ENCODE results near the gene CFAP61. TPM values are rescaled to one million over a fixed set of nuclear protein-coding genes. Genes with fewer than 3 reads are reported as not detected.
"Not testable (repeated sequence)": the region's sequence is repeated elsewhere in the genome, so short reads cannot be mapped to it uniquely, and the experiment has no call there.

Gene CFAP61
- total RNA-seq, 5 donors from 2014 or later (not counting 1 experiment from before 2014, with no cell fraction given), result not detected

DNA sequence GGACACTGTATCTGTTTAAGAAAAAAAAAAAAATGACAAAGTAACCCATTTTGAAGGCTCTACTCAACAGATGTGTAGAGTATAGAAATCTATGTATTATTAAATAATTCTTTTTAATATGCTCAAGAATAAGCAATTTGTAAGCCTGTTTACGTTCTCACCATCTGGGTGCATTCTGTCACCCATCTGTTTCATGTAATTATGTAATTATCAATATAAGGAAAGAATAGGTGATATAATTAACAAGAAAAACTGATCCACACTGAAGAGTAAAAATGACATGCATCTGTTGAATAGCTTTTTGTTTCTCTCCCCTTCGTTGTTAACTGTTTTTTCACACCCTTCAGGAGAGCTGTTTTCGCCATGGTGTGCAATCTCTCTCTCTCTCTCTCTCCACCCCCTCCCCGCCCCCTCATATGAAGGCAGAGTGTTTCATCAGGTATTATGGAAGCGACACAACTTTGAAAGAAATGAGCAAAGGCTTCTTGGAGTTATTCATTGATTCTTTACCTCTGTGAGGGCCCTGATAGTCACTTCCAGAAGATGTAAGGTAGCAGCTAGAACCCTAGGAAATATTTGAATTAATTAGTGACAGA, 161.3 kb downstream of the CFAP61 start:
- CTCF ChIA-PET, result no interaction called here
- no peak overlapping the region for H3K27ac Mint-ChIP-seq

GRCh38 chr20:20214757-20215275, 162.5 kb downstream of the CFAP61 start:
- DNase-seq (no peak), ATAC-seq (replicated peaks in 1 of 4) (no peak)
- Histone ChIP-seq H3K4me3 (ENCODE audit: control insufficient read depth in 1 of 2, extremely low read depth in 1 of 2, low read length in 1 of 2) (no peak overlapping the region), H3K4me1 (ENCODE audit: control insufficient read depth in 1 of 2, extremely low read depth in 1 of 2, insufficient read depth in 2 of 2, low read length in 2 of 2) (no peaks in the 10 kb centered on the region), H3K27me3 (replicated peaks in 1 of 2; ENCODE audit: control insufficient read depth in 2 of 2, extremely low read depth in 1 of 2, insufficient read depth in 2 of 2, low read length in 1 of 2) (peaks cover 2 to 9% of the 10 kb centered on the region in 2 experiments), H3K36me3 (ENCODE audit: control insufficient read depth in 2 of 2, extremely low read depth in 1 of 2, insufficient read depth in 1 of 2, low read length in 1 of 2) (no peaks in the 10 kb centered on the region), H3K9me3 (no peaks in the 10 kb centered on the region), H3K27ac (ENCODE audit: low read length) (no peak overlapping the region)
- no peaks in the 10 kb centered on the region for H3K4me1 Mint-ChIP-seq
- POLR2A ChIA-PET, result no interaction called here
- H3K36me3 Mint-ChIP-seq, result no peaks in the 10 kb centered on the region
- WGBS (ENCODE audit: insufficient coverage), result 31% methylated on average over 2 of the region's 7 CpGs
- H3K9me3 Mint-ChIP-seq, result peaks cover 0 to 9% (median 8%) of the 10 kb centered on the region in 3 donors
- no peak overlapping the region for H3K27ac Mint-ChIP-seq
- peaks cover 8 to 26% of the 10 kb centered on the region in 2 donors for H3K27me3 Mint-ChIP-seq
- no peak overlapping the region for H3K4me3 Mint-ChIP-seq
- CTCF ChIA-PET, result no interaction called here

More for the DNA sequence above, 161.3 kb downstream of the CFAP61 start:
- H3K9me3 ChIP-seq, result no peaks in the 10 kb centered on the region
- no peaks in the 10 kb centered on the region for H3K36me3 ChIP-seq (ENCODE audit: control insufficient read depth in 2 of 2, extremely low read depth in 1 of 2, insufficient read depth in 1 of 2, low read length in 1 of 2)
- H3K27ac ChIP-seq (ENCODE audit: low read length), result no peak overlapping the region
- Mint-ChIP-seq H3K9me3 (peaks cover 0 to 9% (median 2%) of the 10 kb centered on the region in 3 donors), H3K4me3 (no peak overlapping the region), H3K36me3 (no peaks in the 10 kb centered on the region), H3K27me3 (peaks cover 8 to 26% of the 10 kb centered on the region in 2 donors), H3K4me1 (no peaks in the 10 kb centered on the region)
- no CpG with 5 or more reads among the region's 5 CpGs for WGBS (ENCODE audit: insufficient coverage)
- H3K27me3 ChIP-seq (replicated peaks in 1 of 2; ENCODE audit: control insufficient read depth in 2 of 2, extremely low read depth in 1 of 2, insufficient read depth in 2 of 2, low read length in 1 of 2), result peaks cover 2 to 13% of the 10 kb centered on the region in 2 experiments
- no peak overlapping the region for H3K4me3 ChIP-seq (ENCODE audit: control insufficient read depth in 1 of 2, extremely low read depth in 1 of 2, low read length in 1 of 2)
- DNase-seq, result no peak
- no peaks in the 10 kb centered on the region for H3K4me1 ChIP-seq (ENCODE audit: control insufficient read depth in 1 of 2, extremely low read depth in 1 of 2, insufficient read depth in 2 of 2, low read length in 2 of 2)
- POLR2A ChIA-PET, result no interaction called here
- no peak for ATAC-seq (replicated peaks in 1 of 4)

DNA sequence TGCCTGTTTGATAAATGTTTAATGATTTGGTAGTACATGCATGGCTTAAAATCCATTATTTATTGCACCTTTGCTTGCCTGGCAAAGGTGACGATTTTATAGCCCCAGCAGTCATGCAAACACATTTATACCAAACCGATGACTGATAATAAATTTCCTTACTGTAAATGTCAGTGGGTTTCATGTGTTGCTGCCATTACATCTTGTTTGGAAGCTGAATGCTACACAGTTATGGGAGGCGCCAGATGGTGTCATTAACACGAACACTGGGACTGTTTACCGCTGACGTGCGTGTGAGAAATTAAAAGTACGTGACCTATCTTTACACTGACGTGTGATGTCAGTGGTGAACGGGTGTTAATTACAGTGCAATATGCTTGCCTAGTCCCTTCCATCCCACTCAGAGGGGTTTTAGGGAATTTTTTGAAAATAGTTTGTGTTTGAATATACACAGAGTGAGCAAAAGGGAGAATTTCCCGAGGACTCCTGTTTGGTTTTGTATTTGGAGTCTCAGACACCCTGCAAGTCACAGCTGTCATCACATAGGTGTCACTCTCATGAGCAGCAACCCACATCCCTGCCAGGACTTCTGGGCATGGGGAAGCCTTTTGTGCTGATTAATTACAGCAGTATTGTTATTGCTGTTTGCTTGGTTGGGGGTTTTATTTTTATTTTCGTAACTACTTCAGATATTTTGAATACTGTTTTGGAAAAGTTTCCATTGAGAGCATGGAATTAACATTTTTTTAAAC, 163.8 kb downstream of the CFAP61 start:
- POLR2A ChIA-PET, result no interaction called here
- no peaks in the 10 kb centered on the region for H3K36me3 Mint-ChIP-seq
- H3K4me1 Mint-ChIP-seq, result no peaks in the 10 kb centered on the region
- Histone ChIP-seq H3K9me3 (no peaks in the 10 kb centered on the region), H3K27me3 (replicated peaks in 1 of 2; ENCODE audit: control insufficient read depth in 2 of 2, extremely low read depth in 1 of 2, insufficient read depth in 2 of 2, low read length in 1 of 2) (peaks cover 2 to 11% of the 10 kb centered on the region in 2 experiments), H3K36me3 (ENCODE audit: control insufficient read depth in 2 of 2, extremely low read depth in 1 of 2, insufficient read depth in 1 of 2, low read length in 1 of 2) (no peaks in the 10 kb centered on the region), H3K4me3 (ENCODE audit: control insufficient read depth in 1 of 2, extremely low read depth in 1 of 2, low read length in 1 of 2) (no peak overlapping the region), H3K27ac (ENCODE audit: low read length) (peak overlapping the region; percentile 44), H3K4me1 (ENCODE audit: control insufficient read depth in 1 of 2, extremely low read depth in 1 of 2, insufficient read depth in 2 of 2, low read length in 2 of 2) (no peaks in the 10 kb centered on the region)
- no peak overlapping the region for H3K27ac Mint-ChIP-seq
- 50% methylated on average over 1 of the region's 12 CpGs for WGBS (ENCODE audit: insufficient coverage)
- no peak overlapping the region for H3K4me3 Mint-ChIP-seq
- peak in 23 of 35 experiments; percentile 3 to 57 (median 27) for DNase-seq
- CTCF ChIA-PET, result interaction anchor here in 1 of 2 donors (1.1 kb wide), 1 partner anchor 23 kb away, joined by 3 read pairs; no protein-coding TSS in a partner anchor
- peaks cover 0 to 9% (median 8%) of the 10 kb centered on the region in 3 donors for H3K9me3 Mint-ChIP-seq
- peaks cover 15 to 23% of the 10 kb centered on the region in 2 donors for H3K27me3 Mint-ChIP-seq
- ATAC-seq (replicated peaks in 1 of 4), result peak in 2 of 4 experiments; percentile 7 to 54

- no peak overlapping the region for H3K4me3 ChIP-seq (ENCODE audit: control insufficient read depth in 1 of 2, extremely low read depth in 1 of 2, low read length in 1 of 2)
- DNase-seq (peak in 1 of 35 experiments; percentile 4), ATAC-seq (replicated peaks in 1 of 4) (no peak)
- no peaks in the 10 kb centered on the region for H3K36me3 ChIP-seq (ENCODE audit: control insufficient read depth in 2 of 2, extremely low read depth in 1 of 2, insufficient read depth in 1 of 2, low read length in 1 of 2)
- H3K4me1 Mint-ChIP-seq, result no peaks in the 10 kb centered on the region
- H3K4me3 Mint-ChIP-seq, result no peak overlapping the region
- no peaks in the 10 kb centered on the region for H3K4me1 ChIP-seq (ENCODE audit: control insufficient read depth in 1 of 2, extremely low read depth in 1 of 2, insufficient read depth in 2 of 2, low read length in 2 of 2)
- peaks cover 2 to 11% of the 10 kb centered on the region in 2 experiments for H3K27me3 ChIP-seq (replicated peaks in 1 of 2; ENCODE audit: control insufficient read depth in 2 of 2, extremely low read depth in 1 of 2, insufficient read depth in 2 of 2, low read length in 1 of 2)
- H3K36me3 Mint-ChIP-seq, result no peaks in the 10 kb centered on the region
- 100% methylated on average over 1 of the region's 2 CpGs for WGBS (ENCODE audit: insufficient coverage)
- no peak overlapping the region for H3K27ac Mint-ChIP-seq
- H3K9me3 Mint-ChIP-seq, result peaks cover 0 to 9% (median 8%) of the 10 kb centered on the region in 3 donors
- H3K27me3 Mint-ChIP-seq, result peaks cover 18 to 22% of the 10 kb centered on the region in 2 donors
- CTCF ChIA-PET, result interaction anchor here in 1 of 2 donors (1.1 kb wide), 1 partner anchor 22 kb away, joined by 3 read pairs; no protein-coding TSS in a partner anchor
- H3K27ac ChIP-seq (ENCODE audit: low read length), result no peak overlapping the region
- POLR2A ChIA-PET, result no interaction called here
- H3K9me3 ChIP-seq, result no peaks in the 10 kb centered on the region
These were observed 164.6 kb downstream of the CFAP61 start for GRCh38 chr20:20216941-20217340.

GRCh38 chr20:20217621-20218020, 165.3 kb downstream of the CFAP61 start:
- 60% methylated on average over 1 of the region's 1 CpG for WGBS (ENCODE audit: insufficient coverage)
- DNase-seq (no peak), ATAC-seq (replicated peaks in 1 of 4) (no peak)
- ChIA-PET POLR2A (no interaction called here), CTCF (no interaction called here)
- H3K36me3 Mint-ChIP-seq, result no peaks in the 10 kb centered on the region
- H3K36me3 ChIP-seq (ENCODE audit: control insufficient read depth in 2 of 2, extremely low read depth in 1 of 2, insufficient read depth in 1 of 2, low read length in 1 of 2), result no peaks in the 10 kb centered on the region
- H3K4me3 Mint-ChIP-seq, result no peak overlapping the region
- no peaks in the 10 kb centered on the region for H3K9me3 ChIP-seq
- no peak overlapping the region for H3K4me3 ChIP-seq (ENCODE audit: control insufficient read depth in 1 of 2, extremely low read depth in 1 of 2, low read length in 1 of 2)
- peaks cover 0 to 9% (median 8%) of the 10 kb centered on the region in 3 donors for H3K9me3 Mint-ChIP-seq
- no peaks in the 10 kb centered on the region for H3K4me1 ChIP-seq (ENCODE audit: control insufficient read depth in 1 of 2, extremely low read depth in 1 of 2, insufficient read depth in 2 of 2, low read length in 2 of 2)
- H3K27me3 ChIP-seq (replicated peaks in 1 of 2; ENCODE audit: control insufficient read depth in 2 of 2, extremely low read depth in 1 of 2, insufficient read depth in 2 of 2, low read length in 1 of 2), result peaks cover 2 to 10% of the 10 kb centered on the region in 2 experiments
- H3K27ac ChIP-seq (ENCODE audit: low read length), result no peak overlapping the region
- H3K27ac Mint-ChIP-seq, result no peak overlapping the region
- peaks cover 19 to 23% of the 10 kb centered on the region in 2 donors for H3K27me3 Mint-ChIP-seq
- no peaks in the 10 kb centered on the region for H3K4me1 Mint-ChIP-seq

GRCh38 chr20:20218106-20218505, 165.8 kb downstream of the CFAP61 start:
- H3K4me1 Mint-ChIP-seq; H3K27ac Mint-ChIP-seq; CTCF ChIA-PET; H3K36me3 Mint-ChIP-seq; POLR2A ChIA-PET; H3K9me3 Mint-ChIP-seq; H3K27me3 ChIP-seq (replicated peaks in 1 of 2; ENCODE audit: control insufficient read depth in 2 of 2, extremely low read depth in 1 of 2, insufficient read depth in 2 of 2, low read length in 1 of 2); H3K36me3 ChIP-seq (ENCODE audit: control insufficient read depth in 2 of 2, extremely low read depth in 1 of 2, insufficient read depth in 1 of 2, low read length in 1 of 2); DNase-seq; H3K4me3 ChIP-seq (ENCODE audit: control insufficient read depth in 1 of 2, extremely low read depth in 1 of 2, low read length in 1 of 2); H3K4me1 ChIP-seq (ENCODE audit: control insufficient read depth in 1 of 2, extremely low read depth in 1 of 2, insufficient read depth in 2 of 2, low read length in 2 of 2); H3K27ac ChIP-seq (ENCODE audit: low read length); H3K9me3 ChIP-seq; ATAC-seq (replicated peaks in 1 of 4); H3K4me3 Mint-ChIP-seq: not testable (repeated sequence)
- H3K27me3 Mint-ChIP-seq, result peaks cover 20 to 27% of the 10 kb centered on the region in 2 donors
- 72% methylated on average over 4 of the region's 4 CpGs for WGBS (ENCODE audit: insufficient coverage)

Measured in T-cell (primary cell).